Anterior cingulate cortex (tissue), 58 donors: Measurements from ENCODE around the gene ADNP.
"Not testable (repeated sequence)": the region's sequence is repeated elsewhere in the genome, so short reads cannot be mapped to it uniquely, and the experiment has no call there.

Source experiments
- DNase-seq, 58 donors: peaks; one replicate each; lab custom pipeline; 2025; lab: John Stamatoyannopoulos, UW

ADNP gene

DNA sequence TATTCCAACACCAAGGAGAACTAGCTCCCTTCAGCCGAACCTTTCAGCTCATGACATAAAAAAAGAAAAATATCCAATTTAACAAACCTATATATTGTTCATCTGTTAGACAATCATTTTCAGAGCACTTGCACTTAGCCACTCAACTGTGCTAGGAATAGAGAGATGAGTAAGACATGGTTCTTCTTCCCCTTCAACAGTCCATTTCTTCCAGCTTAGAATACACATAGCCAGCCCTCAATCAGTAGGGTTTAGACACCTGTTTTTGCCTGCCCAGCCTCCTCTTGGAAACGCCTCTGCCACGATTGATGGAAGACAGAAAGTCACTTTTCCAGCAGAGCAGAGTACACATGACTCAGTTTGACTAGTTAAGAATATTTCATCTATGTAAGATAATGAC is 21.8 kb downstream of the ADNP start:
- no peak for DNase-seq

DNA sequence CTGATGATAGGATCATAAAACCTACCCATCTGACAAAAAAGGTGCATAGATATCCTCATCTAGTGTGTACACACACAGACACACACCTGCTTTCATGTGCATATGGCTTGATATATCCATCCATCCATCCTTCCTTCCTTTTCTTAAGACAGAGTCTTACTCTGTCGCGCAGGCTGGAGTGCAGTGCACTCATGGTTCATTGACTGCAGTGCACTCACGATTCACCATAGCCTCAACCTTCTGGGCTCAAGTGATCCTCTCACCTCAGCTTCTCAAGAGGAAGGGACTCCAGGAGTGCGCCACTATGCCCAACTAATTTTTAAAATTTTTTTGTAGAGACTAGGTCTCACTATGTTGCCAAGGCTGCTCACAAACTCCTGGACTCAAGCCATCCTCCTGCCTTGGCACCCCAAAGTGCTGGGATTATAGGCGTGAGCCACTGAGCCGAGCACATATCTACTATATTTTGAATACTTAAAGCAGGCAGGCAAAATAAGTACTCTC is 27.1 kb downstream of the ADNP start:
- no peak for DNase-seq

DNA sequence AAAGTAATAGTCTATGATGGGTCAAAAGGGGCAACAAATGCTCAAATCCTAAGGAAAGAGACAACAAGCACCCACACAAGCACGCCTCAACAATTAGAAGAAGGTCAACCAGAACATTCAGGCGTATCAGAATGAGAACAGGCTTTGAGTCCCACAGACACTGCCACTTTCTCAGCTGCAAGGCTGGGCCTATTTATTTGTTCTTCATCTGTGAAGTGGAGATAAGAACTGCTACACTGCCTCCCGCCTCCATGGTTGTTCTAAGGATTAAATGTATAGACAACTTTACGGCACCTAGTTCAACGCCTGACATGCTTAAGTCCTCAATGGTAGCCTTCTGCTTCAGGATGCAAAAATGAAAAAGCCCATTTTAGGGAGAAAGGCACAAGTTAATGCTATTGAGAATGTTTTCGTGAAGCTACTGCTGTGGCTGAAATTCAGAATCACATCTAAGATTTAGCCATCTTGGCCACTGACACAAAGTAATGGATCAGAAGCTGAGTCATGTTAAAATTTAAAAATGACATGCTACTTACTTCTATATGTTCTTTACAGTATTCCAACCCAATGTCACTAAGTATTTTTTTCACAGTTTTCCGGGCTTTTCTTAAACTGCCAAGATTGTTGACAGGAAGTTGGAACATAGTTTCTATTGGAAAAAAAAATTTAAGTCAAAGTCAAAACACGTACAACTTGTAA is 27.7 kb downstream of the ADNP start:
- no peak for DNase-seq

DNA sequence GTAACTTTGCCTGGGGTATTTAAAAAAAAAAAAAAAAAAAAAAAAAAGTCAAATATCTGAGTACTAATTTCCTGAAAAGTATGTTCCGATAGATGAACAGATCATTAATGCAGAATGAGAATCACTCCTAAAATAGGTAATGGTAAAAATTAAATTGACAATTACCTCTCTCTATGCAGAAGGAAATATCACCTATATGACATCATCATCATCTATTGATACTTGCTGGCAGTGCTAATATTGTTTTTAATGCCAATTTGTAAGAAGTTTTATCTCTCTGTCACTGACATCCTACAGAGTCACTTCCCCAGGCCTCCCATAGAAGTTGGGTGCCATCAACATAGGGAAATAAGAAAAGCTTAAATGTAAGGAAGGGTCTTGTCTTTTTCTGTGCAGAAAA is 29.9 kb downstream of the ADNP start:
- no peak for DNase-seq

DNA sequence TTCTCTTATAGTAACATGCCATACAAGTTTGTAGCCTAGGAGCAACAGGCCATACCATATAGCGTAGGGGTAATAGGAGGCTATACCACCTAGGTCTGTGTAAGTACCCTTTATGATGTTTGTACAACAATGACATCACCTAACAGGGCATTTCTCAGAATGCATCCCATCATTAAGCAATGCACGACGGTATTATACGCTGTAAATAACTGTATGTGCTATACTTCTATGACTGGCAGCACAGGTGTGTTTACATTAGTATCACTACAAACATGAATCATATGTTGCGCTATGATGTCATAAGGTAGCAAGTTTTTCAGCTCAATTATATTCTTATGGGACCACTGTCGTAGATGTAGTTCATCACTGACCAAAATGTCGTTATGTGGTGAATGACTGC is 31.0 kb downstream of the ADNP start:
- DNase-seq, result no peak

DNA sequence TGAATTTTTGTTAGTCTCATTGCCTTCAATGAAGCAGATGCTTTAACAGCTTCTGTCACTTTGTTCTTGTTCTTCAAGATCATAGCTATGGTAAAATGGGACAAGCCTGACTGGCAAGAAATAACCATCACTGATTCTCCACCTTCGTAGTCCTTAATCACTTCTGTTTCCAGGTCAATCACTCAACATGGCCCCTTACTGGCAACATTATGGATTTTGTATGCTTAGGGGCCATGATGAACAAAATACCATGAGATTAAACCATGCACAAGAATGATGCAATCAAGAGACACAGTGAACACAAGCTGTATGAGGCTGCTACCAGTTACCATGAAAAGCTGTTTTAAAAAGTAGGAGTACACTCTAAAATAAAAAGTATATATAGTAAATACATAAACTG is 32.8 kb downstream of the ADNP start:
- no peak for DNase-seq

DNA sequence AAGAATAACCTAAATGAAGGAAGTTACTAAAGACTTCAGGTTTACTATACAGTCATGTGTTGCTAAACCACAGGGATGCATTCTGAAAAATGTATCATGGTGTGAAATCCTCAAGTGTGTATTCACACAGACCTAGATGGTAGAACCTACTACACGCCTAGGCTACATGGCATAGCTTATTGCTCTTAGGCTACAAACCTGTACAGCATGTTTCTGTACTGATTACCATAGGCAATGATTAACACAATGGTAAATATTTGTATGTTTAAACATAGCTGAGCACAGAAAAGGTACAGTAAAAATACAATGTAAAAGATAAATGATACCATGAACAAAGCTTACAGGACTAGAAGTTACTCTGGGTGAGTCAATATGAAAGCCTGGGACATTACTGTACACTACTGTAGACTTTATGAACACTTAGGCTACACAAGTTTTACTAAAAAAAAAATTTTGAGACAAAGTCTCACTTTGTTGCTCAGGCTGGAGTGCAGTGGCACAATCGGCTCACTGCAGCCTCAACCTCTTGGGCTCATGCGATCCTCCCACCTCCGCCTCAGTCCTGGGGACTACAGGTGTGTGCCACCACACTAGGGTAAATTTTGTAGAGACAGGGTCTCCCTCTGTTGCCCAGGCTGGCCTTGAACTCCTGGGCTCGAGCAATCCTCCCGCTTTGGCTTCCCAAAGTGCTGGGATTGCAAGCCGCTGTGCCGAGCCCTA is 36.0 kb downstream of the ADNP start:
- DNase-seq, result no peak

DNA sequence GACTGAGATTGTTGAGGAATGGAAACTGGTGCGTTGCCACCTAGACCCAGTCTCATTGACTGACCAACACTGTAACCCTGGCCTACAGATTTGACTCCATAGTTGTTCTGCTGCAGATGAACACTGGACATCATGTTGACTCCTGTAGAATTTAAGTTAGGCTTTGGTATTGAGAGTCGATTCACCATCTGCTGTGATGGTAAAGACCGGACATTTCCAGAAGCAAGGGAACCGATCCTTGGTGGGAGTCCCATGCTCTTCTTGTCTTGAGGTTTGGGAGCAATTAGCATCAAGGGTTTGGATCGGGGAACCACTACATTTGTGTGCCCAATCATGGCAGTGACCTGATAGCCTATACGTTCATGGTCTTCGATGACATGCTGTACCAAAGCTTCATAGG is 37.6 kb downstream of the ADNP start:
- no peak for DNase-seq

DNA sequence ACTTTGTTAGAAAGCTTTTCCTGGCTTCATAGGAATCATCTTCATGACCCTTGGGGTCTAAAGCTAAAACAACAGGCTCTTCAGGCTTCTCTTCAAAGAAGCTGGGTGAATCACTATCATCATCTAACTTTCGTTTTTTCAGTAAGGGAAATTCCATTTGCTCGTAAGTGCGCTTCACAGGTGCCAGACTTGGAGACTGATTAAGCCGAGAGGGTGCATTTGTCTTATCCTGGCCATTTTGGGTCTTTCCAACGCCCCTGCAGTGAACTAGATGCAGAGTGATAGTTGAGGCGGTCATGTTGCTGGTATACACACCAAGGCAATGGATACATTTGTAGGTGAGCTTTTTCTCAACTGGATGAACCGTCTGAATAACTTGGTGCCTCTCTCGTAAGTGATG is 38.8 kb downstream of the ADNP start:
- no peak for DNase-seq

DNA sequence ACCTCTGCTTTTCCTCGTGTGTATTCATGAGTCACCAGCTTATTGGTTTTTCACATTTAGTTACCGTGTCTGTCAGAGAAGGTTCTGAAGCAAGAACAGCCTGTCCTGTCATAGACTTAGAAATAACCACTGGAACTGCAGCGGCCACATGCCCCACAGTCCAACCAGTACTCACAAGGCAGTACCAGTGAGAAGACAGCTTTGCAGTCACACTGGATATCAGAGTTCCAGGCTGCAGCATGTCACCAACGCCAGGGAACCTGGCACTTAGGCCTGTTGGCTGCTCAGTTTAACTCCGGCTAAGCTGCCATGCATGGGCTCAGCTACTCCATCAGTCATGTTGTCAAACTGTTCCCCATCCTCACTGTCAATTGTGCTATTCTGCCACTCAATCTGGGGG is 40.1 kb downstream of the ADNP start:
- no peak for DNase-seq

DNA sequence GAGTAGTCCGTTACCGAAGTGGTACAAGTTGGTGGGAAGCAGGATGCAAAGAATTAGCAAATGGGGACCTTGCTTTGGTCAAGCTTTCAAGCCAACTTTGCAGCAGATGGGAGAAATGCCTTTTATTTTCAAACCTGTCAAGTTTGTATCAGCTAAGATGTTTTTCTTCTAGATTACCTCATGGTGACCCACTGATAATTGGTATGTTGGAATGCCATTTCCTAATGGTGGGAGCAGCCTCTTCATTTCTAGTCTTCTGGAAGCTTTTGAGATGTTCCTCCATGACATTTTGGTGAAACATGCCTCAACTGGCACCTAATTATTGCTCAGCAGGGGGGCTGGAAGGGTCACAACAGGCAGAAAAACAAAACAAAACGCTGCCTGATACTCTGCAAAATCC is 43.7 kb downstream of the ADNP start:
- DNase-seq, result no peak

DNA sequence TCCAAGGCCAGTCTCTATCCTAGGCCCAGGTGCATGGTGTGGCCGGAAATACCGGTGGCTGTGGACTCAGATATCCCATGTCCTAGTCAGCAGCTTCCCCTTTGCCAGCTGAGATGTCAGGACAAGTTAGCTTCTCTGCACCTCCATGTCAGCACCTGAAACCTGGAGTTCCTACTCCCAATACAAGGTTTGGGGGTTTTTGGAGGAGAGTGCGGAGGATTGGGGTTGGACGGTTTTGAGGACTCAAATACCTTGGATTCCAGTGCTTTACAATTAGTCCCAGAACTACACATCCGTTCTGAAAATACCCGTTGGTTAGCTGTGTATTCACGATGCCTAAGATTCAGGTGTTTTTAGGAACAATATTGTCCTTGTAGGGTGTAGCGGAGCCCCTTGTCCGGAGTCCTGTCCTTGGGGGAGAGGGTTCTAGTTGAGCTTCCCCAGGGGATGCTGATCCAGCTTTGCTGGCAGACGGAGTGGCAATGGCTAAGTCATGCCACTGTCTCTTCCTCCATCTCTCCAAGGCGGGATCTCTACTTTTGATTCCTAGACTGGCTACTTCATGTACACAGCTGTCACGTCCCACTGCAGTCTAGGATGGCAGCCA is 45.0 kb downstream of the ADNP start:
- DNase-seq, result no peak

DNA sequence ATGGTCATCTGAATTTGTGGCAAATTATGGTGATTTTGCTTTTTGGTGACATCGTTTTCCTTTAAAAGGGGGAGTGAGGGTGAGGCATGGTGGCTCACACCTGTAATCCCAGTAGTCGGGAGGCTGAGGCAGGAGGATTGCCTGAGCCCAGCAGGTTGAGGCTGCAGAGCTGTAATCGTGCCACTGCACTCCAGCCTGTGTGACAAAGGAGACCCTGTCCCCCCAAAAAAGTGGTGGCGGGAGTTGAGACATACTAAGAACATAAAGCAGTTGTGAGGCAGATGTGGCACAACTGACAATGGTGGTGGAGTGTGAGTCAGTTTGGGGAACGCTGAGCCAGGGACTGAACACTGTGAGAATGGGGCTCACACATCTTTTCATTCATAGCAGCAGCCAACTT is 45.5 kb downstream of the ADNP start:
- no peak for DNase-seq

DNA sequence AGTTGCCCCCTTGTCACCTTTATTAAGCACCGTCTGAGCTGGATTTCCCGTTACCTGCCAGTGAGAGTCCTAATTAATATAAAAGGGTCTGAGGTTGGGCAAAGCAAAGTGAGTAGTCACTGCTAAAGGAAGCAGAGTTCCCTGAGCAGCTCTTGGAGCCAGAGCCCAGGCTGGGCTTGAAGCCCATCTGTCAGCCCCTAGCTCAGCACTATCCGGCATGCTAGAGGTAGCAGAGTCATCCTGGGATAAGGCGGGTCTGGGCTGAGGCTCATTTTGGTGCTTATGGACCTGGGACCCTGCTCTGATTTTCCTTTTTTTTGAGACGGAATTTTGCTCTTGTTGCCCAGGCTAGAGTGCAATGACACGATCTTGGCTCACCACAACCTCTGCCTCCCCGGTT is 46.2 kb downstream of the ADNP start:
- no peak for DNase-seq

DNA sequence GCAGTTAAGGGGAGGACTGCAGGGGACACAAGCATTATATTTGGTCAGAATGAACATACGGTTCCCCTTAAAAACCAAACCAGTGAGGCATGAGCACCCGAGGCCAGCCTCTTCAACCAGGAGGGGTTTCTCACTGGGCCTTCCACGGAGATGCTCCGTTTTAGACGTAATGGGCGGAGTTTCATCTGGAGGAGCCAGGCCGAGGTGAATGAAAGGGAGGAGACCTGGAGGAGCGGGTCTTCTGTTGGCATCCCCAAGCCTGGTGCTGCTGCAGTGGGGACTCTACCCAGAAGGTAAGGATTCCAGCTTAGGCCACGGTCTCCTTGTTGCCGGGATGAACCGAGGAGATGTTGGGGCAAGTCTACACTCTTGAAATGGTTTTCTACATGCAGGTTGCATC is 47.4 kb downstream of the ADNP start:
- DNase-seq, result no peak

DNA sequence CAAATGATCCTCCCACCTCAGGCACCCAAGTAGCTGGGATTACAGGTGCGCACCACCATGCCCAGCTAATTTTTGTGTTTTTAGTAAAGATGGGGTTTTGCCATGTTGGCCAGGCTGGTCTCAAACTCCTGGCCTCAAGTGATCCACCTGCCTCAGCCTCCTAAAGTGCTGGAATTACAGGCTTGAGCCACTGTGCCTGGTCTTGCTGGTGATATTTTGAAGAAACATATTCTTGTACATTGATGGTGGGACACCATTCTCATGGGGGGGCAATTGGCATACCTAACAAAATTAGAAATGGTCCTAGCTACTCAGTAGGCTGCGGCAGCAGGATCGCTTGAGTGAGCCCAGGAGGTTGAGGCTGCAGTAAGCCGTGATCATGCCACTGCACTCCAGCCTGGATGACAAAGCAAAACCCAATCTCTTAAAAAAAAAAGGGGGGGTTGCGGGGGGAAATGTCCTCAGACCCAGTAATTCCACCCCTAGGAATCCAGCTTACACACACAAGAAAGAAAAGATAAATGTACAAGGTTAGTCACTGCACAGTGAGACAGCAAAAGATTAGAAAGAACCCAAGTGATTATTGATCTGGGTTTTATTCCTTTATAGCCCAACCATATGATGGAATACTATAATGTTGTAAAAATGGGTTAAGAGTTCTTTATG is 49.3 kb downstream of the ADNP start:
- not testable (repeated sequence) for DNase-seq

DNA sequence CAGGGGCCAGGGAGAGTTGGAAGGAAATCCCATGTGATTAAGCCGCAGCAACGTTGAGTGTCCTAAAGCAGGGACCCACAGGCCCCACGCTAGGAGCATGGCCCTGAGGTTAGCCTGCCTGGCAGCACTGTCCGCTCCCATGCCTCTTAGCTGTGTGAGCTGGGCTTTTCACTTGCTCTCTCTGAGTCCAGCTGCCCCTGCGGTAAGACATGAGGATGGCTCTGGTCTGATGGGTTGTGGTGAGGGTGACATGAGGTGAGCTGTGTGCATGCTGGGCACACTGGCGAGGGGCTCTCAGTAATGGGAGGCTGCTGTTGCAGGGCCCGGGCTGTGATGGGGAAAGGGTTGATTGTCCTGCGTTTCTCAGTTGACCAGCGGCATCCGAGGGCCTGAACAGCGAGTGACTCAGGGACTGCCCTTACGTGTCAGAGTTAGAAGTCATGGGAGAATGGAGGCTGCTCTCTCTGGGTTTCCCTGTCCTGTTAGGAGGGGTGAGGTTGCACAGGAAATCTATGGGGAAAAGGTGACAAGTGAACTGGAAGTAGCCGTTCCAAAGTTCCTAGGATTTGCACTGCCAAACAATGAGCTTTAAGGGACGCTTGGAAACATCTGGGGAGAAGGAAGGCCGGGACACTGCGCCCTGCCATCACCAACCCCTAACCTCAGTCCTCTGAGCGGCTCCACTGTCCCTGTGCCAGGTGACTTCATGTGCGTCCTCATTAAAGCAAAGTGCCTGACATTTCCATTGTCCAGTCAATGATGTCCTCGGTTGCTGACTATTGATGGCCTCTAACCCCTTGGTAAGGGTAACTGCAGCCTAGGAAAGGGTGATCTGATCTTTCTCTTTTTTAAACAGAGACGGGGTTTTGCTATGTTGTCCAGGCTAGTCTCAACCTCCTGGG is 51.3 kb downstream of the ADNP start:
- no peak for DNase-seq

DNA sequence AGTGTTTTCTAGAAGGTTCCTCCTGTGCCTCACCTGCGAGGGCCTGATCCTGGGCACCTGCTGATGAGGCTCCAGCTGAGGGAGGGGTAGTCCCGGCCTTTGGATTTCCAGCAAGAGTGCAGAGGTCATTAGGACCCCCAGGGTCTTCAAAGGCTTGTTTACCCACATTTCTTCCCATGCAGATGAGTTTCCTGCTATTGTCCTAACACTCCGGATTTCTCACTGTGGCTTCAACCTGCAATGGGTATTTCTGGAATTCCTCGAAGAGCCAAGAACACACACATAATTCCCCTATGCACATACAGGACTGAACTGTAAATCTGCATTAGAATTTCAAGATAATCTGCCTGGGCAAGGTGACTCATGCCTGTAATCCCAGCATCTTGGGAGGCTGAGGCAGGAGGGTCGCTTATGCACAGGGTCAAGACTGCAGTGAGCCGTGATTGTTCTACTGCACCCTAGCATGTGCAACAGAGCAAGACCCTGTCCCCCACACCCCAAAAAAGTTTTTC is 53.9 kb downstream of the ADNP start:
- no peak for DNase-seq

DNA sequence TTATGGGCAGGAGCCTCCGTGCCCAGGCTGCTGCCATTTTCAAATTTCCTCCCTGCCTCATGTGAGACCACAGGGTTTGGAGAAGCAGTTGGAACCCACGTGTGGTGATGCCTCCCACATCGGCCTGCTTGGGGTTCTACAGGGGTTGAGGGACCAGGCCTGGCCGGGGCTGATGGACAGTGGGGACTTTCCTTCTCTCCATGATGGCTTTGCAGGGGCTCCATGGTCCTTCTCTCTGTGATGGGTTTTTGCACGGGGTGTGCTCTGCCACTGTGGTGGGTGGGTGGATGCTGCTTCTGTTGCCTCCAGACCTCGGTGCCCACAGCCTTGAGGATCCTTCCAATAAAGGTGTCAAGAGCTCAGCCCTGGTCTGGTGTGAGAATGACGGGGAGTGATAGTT is 54.4 kb downstream of the ADNP start:
- DNase-seq, result no peak

DNA sequence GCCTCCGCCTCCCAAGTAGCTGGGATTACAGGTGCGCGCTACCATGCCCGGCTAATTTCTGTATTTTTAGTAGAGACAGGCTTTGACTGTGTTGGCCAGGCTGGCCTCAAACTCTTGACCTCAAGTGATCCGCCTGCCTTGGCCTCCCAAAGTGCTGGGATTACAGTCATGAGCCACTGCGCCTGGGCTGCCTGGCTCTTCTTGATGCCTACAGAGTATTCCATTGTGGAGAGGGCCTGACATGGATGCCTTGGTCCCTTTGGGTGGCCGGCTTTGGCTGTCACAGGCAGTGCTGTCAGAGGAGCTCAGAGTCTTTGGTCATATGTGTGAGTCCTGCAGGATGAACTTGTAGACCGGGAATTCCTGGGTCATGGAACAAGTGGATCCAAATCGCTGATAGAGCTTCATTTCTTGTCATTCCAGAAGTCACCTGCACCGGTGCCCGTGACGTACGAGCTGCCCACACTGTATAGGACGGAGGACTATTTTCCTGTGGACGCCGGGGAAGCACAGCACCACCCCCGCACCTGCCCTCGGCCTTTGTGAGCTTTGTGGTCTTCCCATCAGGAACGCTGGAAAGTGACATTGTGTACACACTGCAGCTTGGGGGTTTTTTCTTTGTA is 55.1 kb downstream of the ADNP start:
- no peak for DNase-seq
